H4 (cell line): ENCODE results near the gene KCNK10. TPM values are rescaled to one million over a fixed set of nuclear protein-coding genes. Genes with fewer than 3 reads are reported as not detected.

Experiments used
- DNase-seq: peaks from one replicate; pipeline ENCODE4 v3.0.0-alpha.2; 2015; ENCODE audit warnings: low spot score
- total RNA-seq: library from RNA; depleted of rRNA; stranded (reverse); fragments of >200 nt; shearing (Covaris generic); gene quantifications from 2 replicates; pipeline ENCODE4 v1.2.3, GENCODE V29; 2014

The KCNK10 gene
- total RNA-seq, 1 experiment from 2014 or later = 0.02 TPM

DNA sequence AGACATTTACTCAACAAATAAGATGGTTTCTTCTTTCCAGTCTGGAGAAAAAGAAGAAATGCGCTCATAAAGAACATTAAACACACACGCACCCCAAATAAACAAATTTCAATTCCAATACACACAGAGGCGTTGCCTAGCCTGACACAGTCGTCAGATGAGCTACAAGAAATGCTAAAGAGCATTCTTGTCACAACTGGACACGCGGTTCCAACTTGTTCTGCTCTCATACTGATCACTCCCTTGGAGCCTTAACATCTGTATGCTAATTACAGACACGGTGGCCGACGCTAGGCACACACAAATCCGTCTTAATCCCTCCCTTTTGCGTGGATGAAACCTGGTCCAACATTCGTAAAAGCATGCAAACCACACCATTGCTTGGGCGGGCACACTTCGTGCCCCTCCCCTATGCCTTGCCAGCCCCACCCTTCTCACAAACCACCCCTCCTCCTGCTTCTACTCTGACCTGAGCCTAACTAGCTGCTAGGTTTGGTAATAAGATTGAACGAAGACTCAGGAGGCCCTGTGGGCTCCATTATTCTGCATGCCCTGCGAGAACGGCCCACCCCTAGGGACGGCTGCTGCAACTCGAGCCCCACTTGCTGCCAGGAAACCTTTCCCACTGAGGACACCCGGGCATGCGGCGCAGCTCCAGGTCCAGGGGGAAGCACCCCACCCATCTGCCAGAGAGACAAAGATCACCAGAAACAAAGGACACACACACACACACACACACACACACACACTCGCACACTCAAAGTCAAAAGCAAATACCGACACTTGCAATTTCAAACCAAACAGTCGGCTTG, 1.2 kb downstream of the KCNK10 start:
- DNase-seq = no peak

DNA sequence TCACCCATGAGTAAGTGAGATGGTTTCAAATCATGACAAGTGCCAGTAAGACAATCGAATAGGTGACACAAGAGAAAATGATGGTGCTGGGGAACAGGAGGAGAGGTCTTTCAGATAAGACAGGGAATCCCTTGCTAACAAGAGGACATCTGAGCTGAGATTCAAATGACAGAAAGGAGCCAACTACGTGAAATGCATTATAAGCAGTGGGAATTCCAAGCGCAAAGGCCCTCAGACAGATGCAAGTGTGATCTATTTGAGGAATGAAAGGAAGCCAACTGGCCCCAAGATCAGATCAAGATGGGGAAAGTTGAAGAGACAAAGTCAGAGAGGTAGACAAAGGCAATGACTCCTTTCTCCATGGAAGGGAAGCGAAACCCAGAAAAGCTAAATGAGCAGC, 4.7 kb downstream of the KCNK10 start:
- no peak for DNase-seq

DNA sequence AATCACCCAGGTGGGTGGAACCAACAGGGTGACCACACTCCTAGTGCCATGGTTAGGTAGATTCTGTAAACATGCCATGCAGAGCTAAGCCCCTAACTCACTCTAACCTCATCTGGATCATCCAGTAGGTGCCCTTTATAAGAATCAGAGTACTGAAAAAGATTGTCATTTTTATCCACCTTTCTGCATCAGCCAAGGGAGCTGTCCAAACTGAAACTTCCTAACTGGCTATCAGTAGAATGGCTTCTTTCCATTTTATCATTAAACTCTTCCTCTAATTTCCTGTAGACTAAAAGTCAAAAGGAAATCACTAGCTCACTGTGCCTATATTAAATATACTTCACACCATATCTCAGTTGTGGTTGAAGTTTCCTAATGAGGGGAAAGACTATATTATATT, 6.5 kb downstream of the KCNK10 start:
- no peak for DNase-seq

DNA sequence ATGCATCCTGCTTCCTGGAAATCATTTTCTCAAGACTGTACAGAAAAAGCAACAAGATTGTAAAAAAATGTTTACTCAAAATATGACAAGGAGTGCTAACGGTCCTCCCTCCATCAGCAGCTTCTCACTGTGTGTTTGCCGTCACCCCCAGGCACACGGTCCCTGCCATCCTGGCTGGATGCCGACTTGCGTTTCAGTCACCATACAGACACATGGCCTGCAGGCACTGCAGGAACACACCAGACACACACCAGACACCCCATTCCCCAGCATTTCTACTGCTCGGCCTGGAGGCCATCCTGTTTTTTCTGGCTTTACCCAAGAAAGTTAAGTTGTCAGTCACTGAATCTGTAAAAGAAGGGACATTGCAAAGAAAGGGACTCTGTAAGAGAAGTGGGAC, 10.8 kb downstream of the KCNK10 start:
- DNase-seq = no peak

DNA sequence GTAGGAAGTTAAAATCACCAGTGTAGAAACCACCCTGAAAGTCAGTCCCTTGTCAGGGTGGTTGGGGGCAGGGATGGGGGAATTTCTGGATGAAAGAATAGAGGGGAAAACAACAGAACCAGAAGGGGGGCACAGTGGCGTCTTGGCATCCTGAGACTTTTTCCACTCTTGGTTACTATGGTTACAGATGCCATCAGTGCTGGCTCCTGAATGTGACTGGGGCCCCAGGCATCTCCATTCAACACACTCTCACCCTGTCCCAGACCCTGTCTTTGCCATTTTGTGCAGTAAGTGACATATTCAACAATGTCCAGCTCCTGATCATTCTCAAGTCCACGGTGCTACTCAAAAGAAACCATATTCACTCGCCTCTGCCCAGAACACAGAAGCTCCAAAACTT, 11.3 kb downstream of the KCNK10 start:
- no peak for DNase-seq

DNA sequence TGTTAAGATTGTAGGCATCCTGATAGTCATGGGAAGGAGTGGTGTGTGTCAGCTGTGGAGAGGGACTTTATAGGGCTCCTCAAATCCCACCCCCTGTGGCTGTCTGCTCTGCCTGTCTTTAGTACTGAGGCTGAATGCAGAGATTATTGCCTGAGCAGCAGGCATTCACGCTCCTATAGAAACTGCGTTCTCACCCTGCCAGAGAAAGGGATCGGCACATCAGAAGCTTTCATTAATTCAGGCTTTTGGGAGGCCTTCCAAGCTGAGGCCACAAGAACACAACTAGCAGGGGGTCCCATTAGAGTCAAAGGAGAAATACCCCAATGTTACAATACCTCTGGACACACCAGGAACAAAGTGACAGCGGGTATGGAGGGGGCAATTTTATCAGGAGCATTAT, 12.6 kb downstream of the KCNK10 start:
- no peak for DNase-seq

DNA sequence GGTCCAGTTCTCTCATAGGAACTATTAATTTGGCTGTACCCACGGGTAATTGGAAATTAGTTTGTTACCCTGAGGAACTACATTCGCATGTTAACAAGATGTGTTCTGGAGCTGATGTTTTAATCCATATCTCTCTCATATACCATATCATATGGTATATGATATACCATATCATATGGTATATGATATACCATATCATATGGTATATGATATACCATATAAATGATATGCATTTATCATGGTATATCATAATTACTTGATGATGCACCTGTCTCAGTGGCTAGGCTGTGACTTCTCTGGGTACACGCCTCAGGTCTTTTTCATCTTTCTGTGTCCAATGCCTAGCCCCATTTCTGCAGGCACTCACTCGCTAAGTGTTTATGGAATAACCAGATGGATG, 13.0 kb downstream of the KCNK10 start:
- no peak for DNase-seq

DNA sequence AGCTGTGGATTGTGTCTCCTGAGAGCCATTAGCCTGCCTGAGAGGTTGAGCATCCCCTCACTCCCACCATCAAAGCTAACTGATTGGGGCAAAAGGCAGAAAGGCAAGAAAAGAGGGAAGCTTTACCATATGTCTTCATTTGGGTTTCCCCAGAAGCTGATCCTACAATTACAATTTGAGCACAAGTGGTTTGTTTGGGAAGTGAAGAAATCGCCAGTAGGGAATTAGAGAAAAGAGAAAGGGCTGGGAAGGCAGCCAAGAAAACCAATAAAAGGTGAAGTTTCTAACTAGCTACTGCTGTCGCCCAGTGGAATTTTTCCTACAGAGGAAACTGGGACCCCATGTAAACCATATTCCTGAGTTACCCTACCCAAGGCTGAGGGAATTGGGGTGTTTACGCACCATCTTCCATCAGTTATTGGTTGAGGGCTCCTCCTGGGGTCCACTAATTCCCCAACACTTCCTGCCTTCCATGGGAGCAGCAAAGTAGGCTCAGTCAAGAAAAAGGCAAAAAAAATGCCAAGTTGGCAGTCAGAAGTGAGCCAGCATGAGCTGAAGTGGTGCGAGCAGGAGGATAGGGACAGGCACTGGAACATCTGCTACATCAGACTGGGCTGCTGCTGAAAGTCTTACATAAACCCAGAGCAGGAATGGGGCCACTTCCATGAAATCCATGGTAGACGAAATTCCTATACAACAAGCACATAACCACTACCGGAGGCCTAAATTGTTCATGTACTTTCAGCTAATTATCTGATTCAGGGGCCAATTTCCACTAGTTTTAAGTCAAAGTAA, 17.3 kb downstream of the KCNK10 start:
- no peak for DNase-seq

DNA sequence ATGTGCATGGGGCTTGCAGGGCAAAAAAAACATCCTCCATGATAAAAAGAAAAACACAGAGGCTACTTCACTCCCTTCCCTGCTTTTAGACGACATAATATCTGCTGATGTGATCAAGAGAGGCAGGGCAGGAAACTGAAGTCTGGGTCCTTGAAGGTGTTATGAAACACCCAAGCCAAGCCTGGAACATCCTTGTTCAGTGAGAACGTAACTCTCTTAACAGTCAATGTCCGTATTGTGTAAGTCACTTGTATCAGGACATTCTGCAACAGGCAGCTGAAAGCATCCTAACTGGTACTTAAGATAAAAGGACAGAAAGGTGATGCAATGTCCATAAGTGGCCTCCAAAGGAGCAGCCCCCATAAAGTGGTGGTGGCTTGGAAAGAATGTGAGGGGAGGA, 20.0 kb downstream of the KCNK10 start:
- DNase-seq = no peak

DNA sequence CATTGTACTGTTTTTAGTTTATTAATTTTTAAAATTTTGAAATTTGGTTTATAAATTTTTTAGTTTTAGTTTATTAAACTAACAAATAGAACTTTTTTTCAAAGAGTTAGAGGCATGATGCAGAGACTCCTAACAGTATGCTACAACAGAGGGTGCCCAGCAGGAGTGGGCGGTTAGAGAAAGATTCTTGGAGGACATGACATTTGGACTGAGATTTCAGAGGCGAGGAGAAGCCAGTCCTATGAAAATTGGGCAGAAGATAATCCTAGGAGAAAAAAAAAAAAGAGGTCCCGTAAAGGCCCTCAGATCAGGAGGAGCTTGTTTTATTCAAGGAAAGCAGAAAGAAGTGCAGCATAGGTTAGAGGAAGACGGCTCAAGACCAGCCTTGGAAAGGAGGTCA, 21.7 kb downstream of the KCNK10 start:
- DNase-seq = no peak

DNA sequence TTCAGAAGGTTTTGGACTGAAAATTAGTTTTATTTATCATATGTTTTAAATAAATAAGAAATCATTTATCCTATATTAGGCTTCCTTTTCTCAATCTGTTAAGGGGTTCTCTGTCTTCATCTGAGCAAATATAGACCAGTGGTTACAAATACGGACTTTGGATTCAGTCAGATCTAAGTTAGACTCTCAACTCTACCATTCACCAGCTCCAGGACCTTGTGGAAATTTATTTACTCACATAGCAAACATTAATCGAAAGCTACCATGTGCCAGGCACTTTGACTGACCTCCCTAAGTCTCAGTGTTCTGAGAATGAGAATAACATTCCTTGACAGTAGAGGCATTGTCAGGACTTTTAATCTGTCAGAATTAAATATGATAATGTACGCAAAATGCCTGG, 22.3 kb downstream of the KCNK10 start:
- no peak for DNase-seq

DNA sequence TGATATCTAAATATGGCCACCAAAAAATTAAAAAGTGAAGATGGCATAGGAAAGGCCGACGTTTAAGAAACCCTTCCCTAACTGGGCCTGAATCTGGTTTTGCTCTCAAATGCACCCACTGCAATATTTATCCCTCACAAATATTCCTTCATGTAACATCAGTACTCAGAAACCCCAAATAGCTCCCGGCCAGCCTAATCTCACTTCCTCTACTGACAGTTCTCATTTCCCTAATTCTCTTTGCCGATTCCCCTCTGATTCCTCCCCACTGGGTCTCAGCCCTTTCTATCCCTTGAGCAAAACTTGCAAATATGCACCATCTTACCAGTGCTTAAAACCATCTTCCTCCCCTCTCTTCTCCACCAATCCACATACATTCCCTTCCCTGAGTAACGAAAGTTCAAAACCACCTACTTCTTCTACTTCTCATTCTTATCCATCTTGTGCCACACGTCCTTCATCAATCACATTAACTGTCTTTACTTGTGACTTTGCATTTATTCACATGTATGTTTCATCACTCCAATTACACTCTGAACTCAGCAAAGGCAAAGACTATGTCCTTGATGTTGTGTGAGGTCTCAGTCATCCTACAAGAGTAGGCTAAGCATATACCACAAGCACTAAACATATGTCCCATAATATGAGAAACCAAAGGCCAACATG, 23.1 kb downstream of the KCNK10 start:
- no peak for DNase-seq

DNA sequence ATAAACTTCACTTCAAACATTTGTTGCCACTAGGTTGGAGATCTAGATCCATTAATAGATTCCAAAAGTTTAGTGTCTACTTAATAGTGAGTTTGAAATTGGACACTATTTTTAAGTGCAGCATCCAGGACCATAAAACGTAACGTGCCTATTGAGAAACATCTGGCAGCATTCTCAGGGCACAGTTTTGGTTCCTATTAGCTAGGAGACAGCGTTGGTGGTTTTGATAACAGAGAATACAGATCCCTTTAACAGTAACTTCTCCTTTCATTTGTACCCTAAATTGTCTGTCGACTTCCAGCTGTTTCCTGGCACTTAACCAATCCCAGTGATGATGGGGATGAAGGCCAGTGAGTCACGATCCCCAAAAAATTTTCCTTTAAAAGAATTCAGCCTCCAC, 25.8 kb downstream of the KCNK10 start:
- no peak for DNase-seq

DNA sequence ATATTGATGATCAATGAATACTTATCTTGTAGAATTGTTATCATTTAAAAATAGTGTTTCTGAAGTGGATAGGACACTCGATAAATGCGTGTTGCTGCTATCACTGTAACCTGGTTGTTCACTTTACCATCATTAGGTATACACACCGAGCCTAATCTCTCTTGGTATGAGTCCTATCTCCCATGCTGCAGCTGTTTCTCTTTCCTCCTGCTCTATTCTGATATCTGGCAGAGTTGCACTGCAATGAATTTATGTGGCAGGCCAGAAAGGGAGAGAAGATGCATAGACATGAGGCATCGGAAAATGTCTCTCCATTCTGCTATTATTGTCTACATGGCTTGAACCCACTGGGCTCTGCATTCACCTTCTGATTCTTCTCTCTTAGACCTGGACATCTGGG, 26.7 kb downstream of the KCNK10 start:
- DNase-seq = no peak

DNA sequence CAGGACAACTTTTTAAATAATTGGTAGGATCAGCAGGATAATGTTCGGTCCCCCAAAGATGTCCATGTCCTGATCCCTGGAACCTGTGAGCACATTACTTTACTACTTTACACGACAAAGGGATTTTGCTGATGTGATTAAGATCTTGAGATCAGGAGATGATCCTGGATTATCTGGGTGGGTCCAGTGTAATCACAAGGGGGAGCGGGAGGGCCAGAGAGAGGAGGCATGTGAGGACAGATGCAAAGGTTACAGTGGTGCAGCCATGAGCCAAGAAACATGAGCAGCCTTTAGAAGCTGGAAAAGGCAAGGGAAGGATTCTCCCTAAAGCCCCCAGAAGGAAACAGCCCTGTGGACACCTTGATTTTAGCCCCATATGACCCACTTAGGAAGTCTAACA, 33.1 kb downstream of the KCNK10 start:
- no peak for DNase-seq

DNA sequence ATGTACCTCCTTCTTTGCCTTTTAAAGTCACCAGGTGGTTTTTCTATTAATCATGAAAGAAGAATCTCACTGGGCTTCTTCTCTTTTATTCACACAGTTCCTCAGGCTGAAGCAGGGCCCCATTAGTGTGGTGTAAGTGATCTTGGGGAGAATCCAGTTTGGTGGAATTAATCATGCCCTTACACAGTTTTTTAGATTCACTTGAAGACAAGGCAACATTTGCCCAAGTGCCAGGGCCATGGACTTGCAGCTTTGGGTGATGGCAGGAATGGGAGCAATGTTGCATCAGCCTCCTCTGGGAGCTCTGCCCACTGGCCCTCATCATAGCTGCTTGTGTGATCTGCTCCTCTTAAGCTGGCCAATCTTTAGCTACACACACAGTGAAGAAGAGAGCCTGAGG, 33.8 kb downstream of the KCNK10 start:
- DNase-seq = peak; percentile 12

DNA sequence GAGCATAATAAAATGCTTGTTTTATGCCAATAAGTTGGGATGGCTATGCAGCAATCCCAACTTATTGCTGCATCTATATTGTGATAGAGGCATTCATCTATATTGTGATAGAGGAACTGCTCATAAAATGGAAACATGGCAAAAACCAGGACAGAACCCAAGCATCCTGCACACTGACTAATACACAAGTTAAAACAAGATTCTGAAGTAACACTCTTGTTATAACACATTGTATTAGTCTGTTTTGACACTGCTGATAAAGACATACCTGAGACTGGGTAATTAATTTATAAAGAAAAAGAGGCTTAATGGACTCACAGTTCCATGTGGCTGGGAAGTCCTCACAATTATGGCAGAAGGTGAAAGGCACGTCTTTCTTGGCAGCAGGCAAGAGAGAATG, 36.8 kb downstream of the KCNK10 start:
- DNase-seq = no peak

DNA sequence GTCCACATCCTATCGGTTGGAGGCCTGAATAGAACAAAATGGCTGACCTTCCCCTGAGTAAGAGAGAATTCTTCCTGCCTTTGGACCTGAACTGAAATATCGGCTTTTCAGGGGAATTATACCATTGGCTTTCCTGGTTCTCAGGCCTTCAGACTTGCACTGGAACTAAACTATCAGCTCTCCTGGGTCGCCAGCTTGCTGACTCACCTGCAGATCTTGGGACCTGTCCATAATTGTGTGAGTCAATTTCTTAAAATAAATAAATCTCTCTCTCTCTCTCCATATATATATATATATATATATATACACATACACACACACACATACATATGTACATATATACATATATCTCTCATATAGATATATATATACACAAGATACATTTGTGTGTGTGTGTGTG, 41.6 kb downstream of the KCNK10 start:
- no peak for DNase-seq

DNA sequence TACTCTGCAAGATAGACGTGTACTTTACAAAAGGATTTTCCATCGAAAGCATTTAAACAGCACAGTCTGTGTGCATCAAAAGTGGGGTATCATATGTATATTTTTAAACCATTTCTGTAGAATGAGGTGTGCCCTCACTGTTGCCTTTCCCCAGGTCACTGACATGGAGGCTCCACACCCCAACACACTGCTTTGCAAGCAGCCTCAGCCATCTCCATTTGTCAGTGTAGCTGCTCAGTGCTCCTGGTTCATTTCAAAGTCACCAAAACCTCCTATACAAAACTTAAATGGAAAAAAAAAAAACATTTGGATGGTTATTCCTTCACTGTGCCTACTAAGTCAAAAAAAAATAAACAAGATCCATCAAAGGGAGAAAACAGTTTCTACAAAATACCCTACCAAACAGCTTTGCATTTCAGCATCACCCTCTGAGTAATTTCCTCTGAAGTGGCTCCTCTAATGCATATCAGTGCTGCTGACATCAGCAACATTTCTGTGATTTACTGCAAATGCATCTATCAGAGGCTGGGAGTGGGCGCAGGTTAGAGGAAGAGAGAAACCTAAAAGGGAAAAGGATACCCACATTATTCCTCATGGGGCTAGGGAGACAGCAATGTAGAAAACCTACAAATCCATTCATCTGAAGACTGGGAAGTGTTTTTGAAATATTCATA, 46.0 kb downstream of the KCNK10 start:
- no peak for DNase-seq

DNA sequence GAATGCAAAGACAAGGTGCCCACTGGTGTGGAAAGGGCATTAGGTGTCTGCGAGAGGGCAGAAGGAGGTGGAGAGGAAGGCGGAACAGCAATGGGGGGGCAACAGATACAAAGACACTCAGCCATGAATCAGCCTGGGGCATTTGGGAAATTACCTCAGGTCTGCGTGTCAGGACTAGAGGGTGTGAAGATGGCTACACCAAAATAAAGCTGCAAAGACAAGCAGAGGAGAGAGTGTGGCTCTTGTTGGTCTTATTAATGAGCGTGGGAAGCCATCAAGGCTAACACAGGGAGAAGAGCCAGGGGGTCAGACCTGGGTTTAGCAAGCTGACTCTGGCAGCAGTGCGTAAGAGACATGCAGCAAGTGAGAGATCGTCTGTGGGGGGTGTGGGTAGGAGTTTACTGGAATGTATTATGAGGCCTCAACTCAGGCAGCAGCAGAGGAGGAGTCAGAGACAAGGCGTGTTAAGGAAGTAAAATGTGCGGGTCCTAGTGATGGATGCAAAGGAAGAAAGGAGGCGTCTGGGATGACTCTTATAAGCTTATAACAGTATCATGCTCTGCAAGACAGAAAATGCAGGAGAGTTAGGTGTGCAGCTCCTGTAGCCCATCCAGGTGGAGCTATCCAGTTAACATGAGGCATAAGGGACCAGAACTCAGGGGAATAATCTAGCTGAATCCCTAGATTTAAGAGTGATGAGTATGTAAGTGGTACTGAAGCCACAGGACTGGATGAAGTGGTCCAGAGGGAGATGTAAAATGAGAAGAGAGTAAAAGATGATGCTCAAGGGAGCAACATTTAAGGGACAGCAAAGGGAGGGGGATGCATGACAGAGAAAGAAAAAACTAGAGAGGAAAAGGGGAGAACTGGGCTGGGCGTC, 50.4 kb downstream of the KCNK10 start:
- no peak for DNase-seq

DNA sequence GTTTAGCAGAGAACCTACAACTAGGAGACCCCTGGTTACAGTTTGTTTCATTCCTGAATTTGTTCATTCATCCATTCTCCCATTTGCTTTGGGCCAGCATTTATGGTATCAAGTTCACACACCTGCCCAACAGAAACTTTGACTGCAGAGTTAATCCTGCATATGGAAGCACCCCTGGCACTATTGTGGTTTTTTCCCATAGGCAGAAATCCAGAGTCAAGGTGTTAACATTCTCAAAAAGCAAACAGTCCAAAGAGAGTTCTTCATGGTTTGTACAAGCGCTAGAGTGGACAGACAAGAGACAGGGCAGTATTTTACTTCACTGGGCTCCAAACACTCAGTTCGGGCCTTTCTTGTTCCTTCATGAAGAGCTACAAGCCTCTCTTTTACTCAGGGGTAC, 51.9 kb downstream of the KCNK10 start:
- no peak for DNase-seq
